ENCODE measurements around the gene GRB7. TPM values are rescaled to one million over a fixed set of nuclear protein-coding genes. Genes with fewer than 3 reads are reported as not detected.

Gene GRB7
- total RNA-seq, 1 donor from 2014 or later, result 34.5 TPM

GRCh38 chr17:39711851-39712250, 25.9 kb upstream of the GRB7 start:
- H3K27ac ChIP-seq, result no peak overlapping the region
- H3K4me3 ChIP-seq, result no peak overlapping the region
- no peaks in the 10 kb centered on the region for H3K9me3 ChIP-seq
- peaks cover 96% of the 10 kb centered on the region for H3K36me3 ChIP-seq
- no peak for DNase-seq
- ATAC-seq, result no peak
- no peaks in the 10 kb centered on the region for H3K27me3 ChIP-seq (ENCODE audit: low read depth)
- intact Hi-C loops (cut with DNase I), result no loop called here
- H3K4me1 ChIP-seq, result peaks cover 9% of the 10 kb centered on the region
- TF ChIP-seq CTCF (IDR thresholded peaks at IDR 0.05), result no peak

DNA sequence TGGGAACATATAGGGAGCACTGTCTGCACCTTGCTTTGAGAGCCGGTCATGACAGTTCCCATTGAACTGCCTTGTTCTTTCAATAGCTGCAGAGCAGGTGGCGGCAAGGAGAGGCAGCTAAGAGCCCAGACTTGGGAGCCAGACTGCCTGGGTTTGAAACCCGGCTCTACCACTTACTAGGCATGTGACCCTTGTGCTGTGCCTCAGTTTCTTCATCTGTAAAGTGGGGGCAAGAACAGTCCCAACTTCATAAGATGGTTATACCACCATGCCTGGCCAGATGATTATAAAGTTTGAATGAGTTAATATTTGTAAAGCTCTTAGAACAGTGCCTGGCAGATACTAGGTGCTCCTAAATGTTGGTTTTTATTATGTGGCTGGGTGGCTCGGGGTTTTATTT, 23.5 kb upstream of the GRB7 start:
- Histone ChIP-seq H3K9me3 (no peaks in the 10 kb centered on the region), H3K4me3 (no peak overlapping the region), H3K36me3 (peaks cover 93% of the 10 kb centered on the region), H3K4me1 (no peaks in the 10 kb centered on the region), H3K27ac (no peak overlapping the region), H3K27me3 (ENCODE audit: low read depth) (no peaks in the 10 kb centered on the region)
- ATAC-seq, result no peak
- no peak for DNase-seq
- intact Hi-C loops (cut with DNase I), result no loop called here
- TF ChIP-seq CTCF (IDR thresholded peaks at IDR 0.05), result no peak

GRCh38 chr17:39715375-39716072, 22.2 kb upstream of the GRB7 start:
- H3K9me3 ChIP-seq, result no peaks in the 10 kb centered on the region
- H3K4me1 ChIP-seq, result no peaks in the 10 kb centered on the region
- no peak for DNase-seq
- peak in 1 of 2 donors; percentile 11 for ATAC-seq
- H3K4me3 ChIP-seq, result no peak overlapping the region
- no peak for TF ChIP-seq CTCF (IDR thresholded peaks at IDR 0.05)
- no peaks in the 10 kb centered on the region for H3K27me3 ChIP-seq (ENCODE audit: low read depth)
- intact Hi-C loops (cut with DNase I), result no loop called here
- H3K27ac ChIP-seq, result no peak overlapping the region
- peaks cover 90% of the 10 kb centered on the region for H3K36me3 ChIP-seq

DNA sequence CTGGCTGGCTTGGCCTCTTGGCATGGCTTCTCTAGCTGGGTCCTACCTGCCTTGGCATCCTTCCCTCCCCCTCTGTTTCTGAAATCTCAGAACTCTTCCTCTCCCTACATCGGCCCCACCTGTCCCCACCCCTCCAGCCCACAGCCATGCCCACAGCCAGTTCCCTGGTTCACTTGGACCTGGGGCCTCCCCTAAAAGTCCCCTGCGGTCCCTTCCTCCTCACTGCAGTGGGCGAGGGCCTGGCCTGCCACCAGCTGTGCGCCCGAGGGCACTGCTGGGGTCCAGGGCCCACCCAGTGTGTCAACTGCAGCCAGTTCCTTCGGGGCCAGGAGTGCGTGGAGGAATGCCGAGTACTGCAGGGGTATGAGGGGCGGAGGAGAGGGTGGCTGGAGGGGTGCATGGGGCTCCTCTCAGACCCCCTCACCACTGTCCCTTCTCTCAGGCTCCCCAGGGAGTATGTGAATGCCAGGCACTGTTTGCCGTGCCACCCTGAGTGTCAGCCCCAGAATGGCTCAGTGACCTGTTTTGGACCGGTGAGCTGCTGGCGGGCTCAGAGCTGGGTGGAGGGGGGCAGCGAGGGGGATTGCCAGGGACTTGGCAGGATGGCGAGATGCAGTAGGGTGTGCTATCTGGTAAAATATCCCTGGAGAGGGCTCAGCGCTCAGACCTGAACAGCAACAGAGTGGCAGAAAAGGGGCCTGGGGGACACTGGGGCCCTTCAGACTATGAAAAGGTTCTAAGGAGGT, 21.5 kb upstream of the GRB7 start:
- ATAC-seq (peak; percentile 18 to 31), DNase-seq (no peak)
- Histone ChIP-seq H3K4me3 (no peak overlapping the region), H3K36me3 (peaks cover 82% of the 10 kb centered on the region), H3K27ac (peak overlapping the region; percentile 36), H3K9me3 (no peaks in the 10 kb centered on the region), H3K4me1 (no peaks in the 10 kb centered on the region), H3K27me3 (ENCODE audit: low read depth) (no peaks in the 10 kb centered on the region)
- no peak for TF ChIP-seq CTCF (IDR thresholded peaks at IDR 0.05)
- intact Hi-C loops (cut with DNase I), result no loop called here

DNA sequence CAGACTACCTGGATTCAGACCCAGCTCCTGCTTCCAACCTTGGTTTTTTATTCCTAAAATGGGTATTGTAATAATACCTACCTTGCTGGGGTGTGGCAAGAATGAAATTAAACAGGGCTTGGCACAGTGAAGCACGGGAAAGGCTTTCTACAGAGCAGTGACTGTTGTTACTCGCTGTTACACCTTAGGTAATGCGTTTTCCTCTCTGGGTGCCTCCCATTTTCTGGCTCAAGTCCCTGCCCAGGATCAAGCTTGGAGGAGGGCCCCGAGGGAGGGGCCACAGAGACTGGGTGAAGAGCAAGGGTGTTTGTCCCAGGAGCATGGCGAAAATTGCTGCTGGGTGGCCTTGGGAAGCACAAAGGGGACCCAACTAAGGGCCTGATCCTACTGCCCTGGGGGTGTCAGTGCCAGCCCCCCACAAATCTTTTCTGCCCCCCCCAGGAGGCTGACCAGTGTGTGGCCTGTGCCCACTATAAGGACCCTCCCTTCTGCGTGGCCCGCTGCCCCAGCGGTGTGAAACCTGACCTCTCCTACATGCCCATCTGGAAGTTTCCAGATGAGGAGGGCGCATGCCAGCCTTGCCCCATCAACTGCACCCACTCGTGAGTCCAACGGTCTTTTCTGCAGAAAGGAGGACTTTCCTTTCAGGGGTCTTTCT, 20.7 kb upstream of the GRB7 start:
- H3K36me3 ChIP-seq, result peaks cover 82% of the 10 kb centered on the region
- TF ChIP-seq CTCF (IDR thresholded peaks at IDR 0.05), result no peak
- no peaks in the 10 kb centered on the region for H3K9me3 ChIP-seq
- ATAC-seq (peak; percentile 66 to 91), DNase-seq (peak; percentile 54)
- H3K4me3 ChIP-seq, result no peak overlapping the region
- H3K27me3 ChIP-seq (ENCODE audit: low read depth), result no peaks in the 10 kb centered on the region
- H3K4me1 ChIP-seq, result no peaks in the 10 kb centered on the region
- intact Hi-C loops (cut with DNase I), result no loop called here
- H3K27ac ChIP-seq, result peak overlapping the region; percentile 36
